ENCODE data around the gene SPPL2B. TPM values are rescaled to one million over a fixed set of nuclear protein-coding genes. Genes with fewer than 3 reads are reported as not detected.

Gene SPPL2B
- total RNA-seq, 1 donor from 2014 or later = 88.7 TPM

DNA sequence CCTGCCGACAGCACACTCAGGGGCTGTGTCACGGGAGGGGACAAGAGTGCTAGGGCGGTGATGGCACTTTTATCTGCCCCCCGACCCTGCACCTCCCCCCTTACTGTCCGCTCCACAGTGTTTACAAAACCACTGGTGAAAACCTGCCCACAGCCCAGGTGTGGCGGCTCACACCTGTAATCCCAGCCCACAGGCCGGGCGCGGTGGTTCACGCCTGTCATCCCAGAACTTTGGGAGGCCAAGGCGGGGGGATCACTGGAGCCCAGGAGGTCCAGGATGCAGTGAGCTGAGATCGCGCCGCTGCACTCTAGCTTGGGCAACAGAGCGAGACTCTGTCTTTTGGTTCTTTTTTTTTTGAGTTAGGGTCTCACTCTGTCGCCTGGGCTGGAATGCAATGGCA lies 32.3 kb upstream of the SPPL2B start:
- intact Hi-C loops (cut with micrococcal nuclease) = no loop called here

DNA sequence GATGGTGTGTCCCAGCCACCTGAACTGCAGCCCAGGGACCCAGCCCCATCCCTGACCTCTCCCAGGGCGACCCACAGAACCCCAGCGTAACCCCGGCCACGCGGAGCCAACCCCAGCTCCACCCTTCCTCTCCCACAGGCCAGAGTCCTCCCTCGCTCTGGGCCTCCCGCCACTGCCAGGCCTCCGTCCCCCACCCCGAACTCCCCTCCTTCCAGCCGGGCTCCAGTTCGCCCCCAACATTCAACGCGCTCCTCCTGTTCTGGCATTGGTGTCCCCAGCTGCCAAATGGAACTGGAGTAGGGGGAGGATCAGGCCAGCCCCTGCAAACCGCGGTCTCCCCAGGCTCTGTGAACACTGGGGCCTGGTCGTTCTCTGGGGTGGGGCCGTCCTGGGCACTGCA lies 28.0 kb upstream of the SPPL2B start:
- intact Hi-C loops (cut with micrococcal nuclease) = no loop called here

GRCh38 chr19:2302319-2303210 lies 25.9 kb upstream of the SPPL2B start:
- intact Hi-C loops (cut with micrococcal nuclease) = no loop called here

DNA sequence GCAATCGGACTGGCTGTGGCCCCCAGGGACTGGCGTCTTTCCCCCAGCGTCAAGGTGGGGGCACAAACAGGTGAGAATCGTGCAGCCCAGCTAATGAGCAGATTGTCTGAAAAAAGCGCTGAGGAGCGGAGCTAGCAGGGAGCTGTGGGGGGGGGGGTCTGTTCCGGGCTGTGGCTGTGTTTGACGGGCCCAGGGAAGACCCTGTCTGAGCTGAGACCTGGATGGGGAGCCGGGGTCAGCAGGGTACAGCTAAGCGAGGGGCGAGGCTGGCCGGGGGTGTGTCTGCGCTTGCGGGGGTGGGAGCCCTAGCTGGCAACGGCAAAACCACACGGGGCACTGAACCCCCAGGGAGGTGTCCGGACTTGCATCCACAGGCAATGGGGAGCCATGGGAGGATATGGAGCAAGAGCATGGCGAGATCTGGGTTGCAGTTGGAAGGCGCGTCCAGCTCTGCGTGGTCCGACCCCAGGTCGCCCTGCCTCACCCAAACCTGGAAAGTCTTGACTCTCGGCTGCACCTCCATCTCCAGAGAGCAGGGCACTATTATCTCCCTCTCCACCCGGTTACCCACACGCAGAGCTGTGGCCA lies 25.2 kb upstream of the SPPL2B start:
- intact Hi-C loops (cut with micrococcal nuclease) = no loop called here

- intact Hi-C loops (cut with micrococcal nuclease) = no loop called here
These were observed 22.8 kb upstream of the SPPL2B start for GRCh38 chr19:2305452-2306280.

DNA sequence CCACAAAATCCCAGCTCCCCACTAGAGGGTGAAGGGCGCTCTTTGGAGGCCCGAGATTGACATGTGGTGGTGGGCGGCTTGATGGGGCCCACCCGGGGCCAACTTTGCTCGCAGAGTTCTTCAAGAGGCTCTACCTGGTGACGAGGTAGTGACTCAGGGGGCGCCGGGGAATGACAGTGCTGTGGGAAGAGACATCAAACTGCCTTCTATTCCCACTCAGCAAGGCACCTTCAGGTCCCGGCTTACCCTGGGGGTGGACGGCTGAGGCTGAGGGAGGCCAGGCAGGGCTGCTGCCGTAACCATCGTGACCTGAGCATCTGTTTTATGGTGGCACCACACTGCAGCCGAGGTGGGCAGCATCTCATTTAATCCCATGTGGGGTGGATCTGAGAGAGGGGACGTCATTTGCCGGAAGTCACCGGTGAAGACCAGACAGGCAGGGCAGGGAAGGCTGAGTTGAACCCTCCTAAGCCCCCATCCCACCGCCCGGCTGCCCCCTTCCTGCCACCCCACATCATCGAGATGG lies 22.1 kb upstream of the SPPL2B start:
- intact Hi-C loops (cut with micrococcal nuclease) = no loop called here

DNA sequence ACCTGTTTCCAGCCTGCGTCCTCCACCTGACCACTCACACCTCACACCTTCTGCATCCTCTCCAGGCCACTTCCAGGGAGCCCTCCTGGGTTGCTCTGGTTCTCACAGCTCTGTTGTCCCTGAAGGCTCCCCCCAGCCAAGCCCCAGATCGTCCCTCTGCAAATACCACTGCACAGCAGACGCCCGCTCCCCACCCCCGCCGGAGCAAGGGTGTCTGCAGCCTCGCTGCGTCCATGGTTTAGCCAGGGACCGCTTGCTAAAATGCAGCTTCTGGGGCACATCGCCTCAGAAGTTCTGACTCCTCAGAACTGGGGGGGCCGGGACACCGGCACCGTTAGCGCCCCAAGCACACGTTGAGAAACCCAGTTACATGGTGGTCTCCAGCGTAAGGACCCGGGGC lies 21.5 kb upstream of the SPPL2B start:
- intact Hi-C loops (cut with micrococcal nuclease) = no loop called here

DNA sequence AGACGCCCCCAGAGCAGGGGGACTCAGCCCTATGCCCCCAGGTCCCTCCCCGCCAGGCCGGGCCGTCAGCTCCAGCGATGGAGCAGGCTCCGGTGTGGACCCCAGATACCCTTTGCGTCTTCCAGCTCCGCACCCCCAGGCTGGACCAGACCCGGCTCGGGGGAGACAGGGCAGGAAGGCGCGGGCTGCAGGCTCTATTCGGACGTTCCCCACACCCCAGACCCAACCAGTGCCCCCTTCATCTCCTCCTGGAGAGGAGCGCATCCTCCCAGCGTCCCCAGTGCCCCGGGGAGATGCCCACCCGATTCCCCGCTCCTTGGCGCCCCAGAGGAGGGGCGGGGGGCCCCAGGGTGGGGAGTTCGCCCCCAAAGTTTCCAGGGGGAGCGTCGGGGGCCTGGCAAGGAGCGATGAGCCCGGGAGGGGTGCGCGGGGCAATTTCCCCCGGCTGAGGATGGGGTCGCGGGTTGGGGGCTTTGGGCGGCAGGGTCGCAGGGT lies 20.9 kb upstream of the SPPL2B start:
- intact Hi-C loops (cut with micrococcal nuclease) = no loop called here

DNA sequence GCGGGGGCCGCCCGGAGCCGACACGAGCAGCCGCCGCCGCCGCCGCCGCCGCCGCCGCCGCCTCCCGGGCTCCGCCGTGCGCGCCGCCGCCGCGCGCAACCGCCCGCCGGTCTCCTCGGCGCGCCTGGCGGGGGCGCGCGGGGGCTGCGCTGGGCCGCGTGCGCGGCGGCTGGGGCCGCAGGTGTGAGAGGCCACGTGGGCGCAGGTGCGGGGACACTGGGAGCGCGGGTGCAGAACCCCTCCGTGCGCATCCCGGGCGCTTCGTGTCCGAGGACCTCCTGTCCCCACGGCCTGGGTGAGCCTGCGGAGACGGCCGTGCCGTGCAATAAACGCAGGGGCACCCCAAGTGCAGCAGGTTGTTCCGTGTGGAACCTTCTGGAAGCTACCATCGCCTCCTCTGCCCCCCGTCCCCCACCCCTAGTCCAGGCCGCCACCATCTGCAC lies 20.3 kb upstream of the SPPL2B start, which contains the start of gene LINGO3:
Gene LINGO3, minus strand, starts transcription at position 41 of the 443 bp plus-strand sequence. CDS start 16,378 bp downstream, outside the sequence.
- intact Hi-C loops (cut with micrococcal nuclease) = no loop called here

DNA sequence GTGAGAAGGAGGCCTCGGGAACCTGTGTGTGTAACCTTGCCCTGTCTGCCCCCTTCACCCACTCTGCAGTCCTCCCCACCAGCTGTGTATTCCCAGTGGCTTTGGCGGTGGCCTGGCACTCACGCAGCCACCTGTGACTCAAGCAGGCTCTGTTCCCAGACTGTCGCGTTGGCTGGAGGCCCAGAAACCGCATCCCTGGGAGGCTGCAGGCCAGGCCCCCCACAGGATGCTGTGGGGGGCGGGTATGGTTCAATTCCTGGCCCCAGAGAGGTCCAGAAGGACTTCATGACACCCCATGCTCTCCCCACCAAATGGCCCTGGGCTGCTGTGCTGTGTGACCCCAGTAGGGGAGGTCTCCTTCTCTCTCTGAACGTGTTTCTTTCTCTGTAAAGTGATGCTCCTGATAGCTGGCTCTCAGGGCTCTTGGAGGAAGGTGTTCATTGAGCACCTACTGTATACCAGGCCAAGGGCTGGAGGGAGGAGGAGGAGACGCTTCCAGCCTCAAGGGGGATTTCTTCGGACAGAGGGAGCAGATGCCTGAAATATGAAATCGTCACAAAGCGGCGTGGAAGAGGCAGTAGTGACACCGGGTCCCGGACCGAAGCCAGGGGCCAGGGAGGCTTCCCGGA lies 18.6 kb upstream of the SPPL2B start:
- intact Hi-C loops (cut with micrococcal nuclease) = no loop called here

- intact Hi-C loops (cut with micrococcal nuclease) = no loop called here
These were observed 17.4 kb upstream of the SPPL2B start for GRCh38 chr19:2311093-2311492.

- intact Hi-C loops (cut with micrococcal nuclease) = no loop called here
These were observed 15.5 kb upstream of the SPPL2B start for GRCh38 chr19:2312820-2313501.

DNA sequence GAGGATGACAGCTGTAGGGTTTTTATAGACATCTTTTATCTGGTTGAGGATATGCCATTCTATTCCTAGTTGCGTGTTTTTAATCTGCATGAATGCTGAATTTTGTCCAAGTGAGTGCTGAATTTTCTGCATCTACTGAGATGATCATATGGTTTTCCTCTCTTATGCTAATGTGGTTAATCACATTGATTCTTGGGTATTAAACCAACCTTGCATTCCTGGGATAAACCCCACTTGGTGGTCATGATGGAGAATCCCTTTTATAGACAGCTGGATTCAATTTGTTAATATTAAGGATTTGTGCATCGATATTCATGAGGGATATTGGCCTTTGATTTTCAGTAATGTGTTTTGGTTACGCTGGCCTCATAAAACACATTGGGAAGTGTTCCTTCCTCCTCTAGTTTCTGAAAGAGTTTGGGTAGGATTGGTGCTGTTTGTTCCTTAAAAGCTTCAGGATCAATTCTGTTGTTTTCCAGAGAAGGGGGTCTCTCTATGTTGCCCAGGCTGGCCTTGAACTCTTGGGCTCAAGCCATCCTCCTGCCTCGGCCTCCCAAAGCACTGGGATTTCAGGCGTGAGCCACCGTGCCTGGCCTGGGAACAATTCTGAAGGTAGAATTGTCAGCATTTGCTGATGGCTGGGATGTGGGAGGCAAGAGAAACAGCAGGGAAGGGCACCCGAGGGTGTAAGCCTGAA lies 13.2 kb upstream of the SPPL2B start:
- intact Hi-C loops (cut with micrococcal nuclease) = no loop called here

DNA sequence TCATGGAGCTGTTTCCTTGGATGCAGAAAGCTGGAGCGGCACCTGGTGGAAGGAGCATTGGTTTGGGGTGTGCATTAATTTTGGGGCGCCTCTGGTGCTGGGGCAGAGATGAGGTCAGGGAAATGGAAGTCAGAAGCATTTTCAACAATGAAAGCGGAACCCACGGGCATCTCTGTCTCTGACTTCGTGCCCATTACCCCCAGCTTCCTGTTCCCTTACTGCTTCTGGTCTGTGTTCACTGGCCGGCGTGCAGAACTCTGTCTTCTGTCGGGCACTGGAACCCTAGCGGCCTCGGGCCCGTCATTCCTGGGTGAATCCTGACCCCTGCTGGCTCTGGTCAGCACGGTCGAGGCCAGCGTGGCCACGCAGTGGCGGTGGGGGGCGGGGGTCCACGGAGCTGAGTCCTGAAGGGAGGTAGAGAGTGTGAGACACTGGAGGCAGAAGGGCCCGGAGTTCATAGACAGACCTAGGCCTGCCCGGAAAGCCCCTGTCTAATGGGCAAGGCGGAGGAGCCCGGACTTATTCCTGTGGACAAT lies 12.6 kb upstream of the SPPL2B start:
- intact Hi-C loops (cut with micrococcal nuclease) = no loop called here

DNA sequence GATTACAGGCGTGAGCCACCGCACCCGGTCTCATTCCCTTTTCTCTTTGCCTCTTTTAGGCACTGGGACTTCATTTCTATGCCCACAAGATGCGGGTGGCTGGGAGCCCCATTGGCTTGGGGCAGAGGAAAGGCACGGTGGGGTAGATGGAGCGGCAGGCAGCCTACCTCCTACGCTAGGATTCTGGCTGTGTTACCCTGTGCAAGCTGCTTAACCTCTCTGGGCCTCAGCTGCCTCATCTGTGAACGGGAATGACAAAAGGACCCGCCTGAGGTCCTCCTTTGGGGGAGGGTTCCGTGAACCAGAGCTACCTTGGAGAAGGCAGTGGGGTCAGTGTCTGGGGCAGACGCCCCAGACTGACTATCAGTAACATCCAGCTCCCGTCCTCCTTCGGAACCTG lies 11.2 kb upstream of the SPPL2B start:
- intact Hi-C loops (cut with micrococcal nuclease) = no loop called here

DNA sequence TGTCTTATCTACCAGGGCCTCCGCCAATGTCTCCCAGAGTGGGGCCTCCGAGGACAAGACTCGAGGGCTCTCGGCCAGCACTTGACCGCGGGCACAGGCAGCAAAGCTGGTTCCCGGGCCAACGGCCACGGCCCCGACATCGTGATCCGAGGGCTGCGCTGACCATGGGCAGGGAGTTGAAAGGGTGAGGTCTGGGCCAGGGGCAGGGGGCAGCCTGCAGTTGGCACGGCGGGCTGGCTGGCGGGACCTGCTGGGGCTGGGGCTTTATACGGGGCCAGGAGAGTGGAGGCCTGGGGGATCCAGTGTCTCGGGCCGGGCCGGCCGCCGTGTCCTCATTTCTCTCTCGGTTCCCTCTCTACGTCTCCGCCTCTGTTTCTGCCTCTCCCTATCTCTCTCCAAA lies 10.7 kb upstream of the SPPL2B start:
- intact Hi-C loops (cut with micrococcal nuclease) = no loop called here

- intact Hi-C loops (cut with micrococcal nuclease) = no loop called here
These were observed 9.6 kb upstream of the SPPL2B start for GRCh38 chr19:2318923-2319322.

- intact Hi-C loops (cut with micrococcal nuclease) = no loop called here
These were observed 8.9 kb upstream of the SPPL2B start for GRCh38 chr19:2319551-2319950.

DNA sequence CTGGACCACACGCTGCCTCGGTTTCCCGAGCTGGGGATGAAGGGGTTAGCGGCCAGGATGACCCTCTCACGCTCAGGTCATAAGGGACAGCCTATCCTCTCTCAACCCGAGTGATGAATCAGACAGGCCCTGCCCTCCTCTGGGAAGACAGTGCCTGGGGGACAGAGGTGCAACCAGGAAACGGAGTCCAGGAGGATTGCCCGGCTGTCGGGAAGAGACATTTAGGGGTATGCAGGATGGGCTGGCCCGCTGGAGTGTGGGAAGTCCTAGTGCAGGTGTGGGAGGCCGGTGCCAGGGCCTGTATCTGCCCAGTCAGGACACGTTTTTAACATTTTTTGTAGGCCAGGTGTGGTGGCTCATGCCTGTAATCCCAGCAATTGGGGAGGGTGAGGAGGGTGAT lies 8.4 kb upstream of the SPPL2B start:
- intact Hi-C loops (cut with micrococcal nuclease) = no loop called here

DNA sequence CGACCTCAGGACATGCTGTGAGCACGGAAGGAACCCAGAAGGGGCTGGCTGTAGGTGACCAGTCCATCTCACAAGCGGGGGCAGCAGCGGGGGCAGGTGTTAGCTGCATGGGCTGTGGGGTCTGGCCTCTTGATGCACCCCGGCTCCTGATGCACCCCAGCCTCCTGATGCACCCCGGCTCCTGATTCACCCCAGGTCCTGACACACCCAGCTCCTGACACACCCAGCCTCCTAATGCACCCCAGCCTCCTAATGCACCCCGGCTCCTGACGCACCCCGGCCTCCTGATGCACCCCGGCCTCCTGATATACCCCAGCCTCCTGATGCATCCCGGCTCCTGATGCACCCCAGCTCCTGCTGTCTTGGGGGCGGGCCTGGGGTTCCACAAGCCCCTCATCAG lies 7.5 kb upstream of the SPPL2B start:
- intact Hi-C loops (cut with micrococcal nuclease) = no loop called here

Measured in T-helper 1 cell treated with Interleukin-12 subunit alpha and Interleukin-12 subunit beta and Interleukin-4 antibody, amounts not matched to agents 30 ng/mL and 1 ng/mL, for 36 hours (primary cell).